Hypothalamus (tissue), 51 donors: ENCODE measurements around the gene VPS54.
"Not testable (repeated sequence)": the region's sequence is repeated elsewhere in the genome, so short reads cannot be mapped to it uniquely, and the experiment has no call there.

Experiments
- DNase-seq, 51 donors: peaks; one replicate each; lab custom pipeline; 2025; lab: John Stamatoyannopoulos, UW

The VPS54 gene

GRCh38 chr2:63849381-63850203 lies 169.6 kb downstream of the VPS54 start:
- peak in 5 of 51 donors; percentile 2 to 71 (median 9) for DNase-seq

GRCh38 chr2:63847571-63847970 lies 171.7 kb downstream of the VPS54 start:
- not testable (repeated sequence) for DNase-seq

- DNase-seq, result no peak
These were observed 172.7 kb downstream of the VPS54 start for GRCh38 chr2:63846487-63846886.

- no peak for DNase-seq
These were observed 173.4 kb downstream of the VPS54 start for GRCh38 chr2:63845866-63846265.

- no peak for DNase-seq
These were observed 174.6 kb downstream of the VPS54 start for GRCh38 chr2:63844616-63845015.

GRCh38 chr2:63843791-63844190 lies 175.4 kb downstream of the VPS54 start:
- no peak for DNase-seq

GRCh38 chr2:63843093-63843492 lies 176.1 kb downstream of the VPS54 start:
- no peak for DNase-seq

GRCh38 chr2:63842149-63843061 lies 176.8 kb downstream of the VPS54 start:
- peak in 13 of 51 donors; percentile 1 to 81 (median 22) for DNase-seq
